ENCODE results near the gene ZNF438. TPM values are rescaled to one million over a fixed set of nuclear protein-coding genes. Genes with fewer than 3 reads are reported as not detected.

Gene ZNF438
- total RNA-seq, 1 donor = 4.7 TPM

DNA sequence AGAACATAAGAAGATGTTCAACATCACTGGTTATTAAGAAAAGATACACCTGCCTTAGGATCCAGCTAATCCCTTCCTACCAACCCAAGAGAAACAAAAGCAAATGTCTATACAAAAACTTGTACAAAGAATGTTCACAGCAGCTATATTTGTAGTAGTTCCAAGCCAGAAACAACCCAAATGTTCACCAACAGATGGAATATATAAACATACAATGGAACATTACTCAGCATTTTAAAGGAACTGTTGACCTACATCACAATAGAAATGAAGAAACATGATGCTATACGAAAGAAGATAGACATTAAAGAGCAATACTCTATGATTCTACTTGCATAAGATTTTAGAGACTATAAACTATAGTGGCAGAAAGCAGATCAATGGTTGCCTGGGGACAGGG, 149.4 kb downstream of the ZNF438 start:
- DNase-seq (ENCODE audit: low read depth) = peak; percentile 27
- TF ChIP-seq, protein P1, sequence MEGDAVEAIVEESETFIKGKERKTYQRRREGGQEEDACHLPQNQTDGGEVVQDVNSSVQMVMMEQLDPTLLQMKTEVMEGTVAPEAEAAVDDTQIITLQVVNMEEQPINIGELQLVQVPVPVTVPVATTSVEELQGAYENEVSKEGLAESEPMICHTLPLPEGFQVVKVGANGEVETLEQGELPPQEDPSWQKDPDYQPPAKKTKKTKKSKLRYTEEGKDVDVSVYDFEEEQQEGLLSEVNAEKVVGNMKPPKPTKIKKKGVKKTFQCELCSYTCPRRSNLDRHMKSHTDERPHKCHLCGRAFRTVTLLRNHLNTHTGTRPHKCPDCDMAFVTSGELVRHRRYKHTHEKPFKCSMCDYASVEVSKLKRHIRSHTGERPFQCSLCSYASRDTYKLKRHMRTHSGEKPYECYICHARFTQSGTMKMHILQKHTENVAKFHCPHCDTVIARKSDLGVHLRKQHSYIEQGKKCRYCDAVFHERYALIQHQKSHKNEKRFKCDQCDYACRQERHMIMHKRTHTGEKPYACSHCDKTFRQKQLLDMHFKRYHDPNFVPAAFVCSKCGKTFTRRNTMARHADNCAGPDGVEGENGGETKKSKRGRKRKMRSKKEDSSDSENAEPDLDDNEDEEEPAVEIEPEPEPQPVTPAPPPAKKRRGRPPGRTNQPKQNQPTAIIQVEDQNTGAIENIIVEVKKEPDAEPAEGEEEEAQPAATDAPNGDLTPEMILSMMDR (IDR thresholded peaks at IDR 0.05; ENCODE audit: insufficient read depth, low read depth, low read length) = no peak
- H3K4me3 ChIP-seq (ENCODE audit: low read depth, low read length) = no peak overlapping the region

DNA sequence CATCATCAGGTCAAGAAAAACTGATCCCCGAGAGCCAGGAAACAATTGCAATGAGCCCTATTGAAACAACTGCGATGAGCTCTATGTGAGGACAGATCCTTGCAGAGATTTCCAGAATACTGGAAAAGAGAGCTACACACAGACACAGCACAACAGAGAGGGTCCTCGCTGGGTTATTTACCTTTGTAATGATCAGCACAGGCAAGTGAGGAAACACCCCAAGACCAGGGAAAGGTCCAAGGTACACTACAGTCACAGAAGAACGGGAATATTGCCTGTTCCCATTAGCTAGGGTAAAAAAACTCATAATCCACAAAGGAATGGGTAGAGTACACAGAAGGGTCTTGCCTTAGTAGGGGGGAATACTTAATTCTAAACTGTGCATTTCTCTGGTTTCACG, 152.7 kb downstream of the ZNF438 start:
- H3K4me3 ChIP-seq (ENCODE audit: low read depth, low read length) = no peak overlapping the region
- no peak for DNase-seq (ENCODE audit: low read depth)
- TF ChIP-seq, protein P1 (IDR thresholded peaks at IDR 0.05; ENCODE audit: insufficient read depth, low read depth, low read length) = no peak

DNA sequence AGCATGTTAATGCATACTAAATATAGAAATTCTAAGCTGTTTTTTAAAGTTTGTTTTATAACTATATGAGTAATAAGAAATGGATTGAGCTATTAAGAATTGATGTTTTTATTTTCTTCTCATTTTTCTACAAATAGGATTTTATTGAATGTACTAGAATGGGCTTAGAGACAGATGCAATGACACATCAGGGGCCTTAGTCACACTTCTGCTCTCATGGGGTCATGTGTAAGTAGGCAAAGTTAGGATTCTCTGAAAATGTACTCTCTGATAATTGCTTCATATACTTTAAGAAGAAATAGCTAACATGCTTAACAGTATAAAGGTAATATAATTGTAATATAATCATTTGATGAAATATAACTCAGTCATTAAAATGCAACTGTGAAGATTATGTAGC, 154.6 kb downstream of the ZNF438 start:
- no peak overlapping the region for H3K4me3 ChIP-seq (ENCODE audit: low read depth, low read length)
- TF ChIP-seq, protein P1 (IDR thresholded peaks at IDR 0.05; ENCODE audit: insufficient read depth, low read depth, low read length) = no peak
- no peak for DNase-seq (ENCODE audit: low read depth)

DNA sequence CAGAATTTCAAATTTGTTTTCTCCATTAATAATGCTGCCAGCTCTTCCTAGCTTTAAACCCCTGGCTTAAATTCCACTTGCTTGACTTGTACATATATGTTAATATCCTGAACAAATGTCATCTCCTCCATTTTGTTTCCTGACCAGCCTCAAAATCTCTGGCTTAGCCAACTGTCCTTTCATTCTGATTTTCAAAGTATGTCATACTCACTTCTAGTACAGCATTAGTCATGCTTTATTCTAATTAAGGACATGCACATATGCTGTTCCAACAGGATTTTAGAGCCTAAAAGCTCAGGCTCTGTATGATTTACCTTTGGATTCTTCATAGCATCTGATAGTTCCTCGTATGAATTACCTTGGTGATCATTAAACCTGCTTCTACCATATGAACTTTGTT, 158.3 kb downstream of the ZNF438 start:
- no peak overlapping the region for H3K4me3 ChIP-seq (ENCODE audit: low read depth, low read length)
- TF ChIP-seq, protein P1 (IDR thresholded peaks at IDR 0.05; ENCODE audit: insufficient read depth, low read depth, low read length) = no peak
- DNase-seq (ENCODE audit: low read depth) = no peak

DNA sequence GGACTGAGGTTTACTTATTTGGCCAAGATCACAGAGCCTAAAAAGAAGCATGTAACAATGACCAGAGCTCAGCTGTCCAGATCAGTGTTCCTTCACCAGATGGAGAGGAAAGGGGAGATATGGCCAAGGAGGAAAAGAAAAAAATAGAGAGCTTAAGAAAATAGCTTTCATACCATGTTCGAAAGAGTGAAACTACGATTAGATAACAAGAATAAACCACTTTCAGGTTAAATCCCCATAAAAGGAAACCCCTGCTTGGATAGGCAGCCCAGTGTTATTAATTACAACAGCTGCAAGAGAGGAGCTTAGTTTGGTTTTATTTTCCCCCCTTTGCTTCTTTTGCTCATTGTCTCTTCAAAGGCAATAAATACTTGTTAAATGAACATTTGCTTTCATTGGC, 160.8 kb downstream of the ZNF438 start:
- DNase-seq (ENCODE audit: low read depth) = peak; percentile 63

DNA sequence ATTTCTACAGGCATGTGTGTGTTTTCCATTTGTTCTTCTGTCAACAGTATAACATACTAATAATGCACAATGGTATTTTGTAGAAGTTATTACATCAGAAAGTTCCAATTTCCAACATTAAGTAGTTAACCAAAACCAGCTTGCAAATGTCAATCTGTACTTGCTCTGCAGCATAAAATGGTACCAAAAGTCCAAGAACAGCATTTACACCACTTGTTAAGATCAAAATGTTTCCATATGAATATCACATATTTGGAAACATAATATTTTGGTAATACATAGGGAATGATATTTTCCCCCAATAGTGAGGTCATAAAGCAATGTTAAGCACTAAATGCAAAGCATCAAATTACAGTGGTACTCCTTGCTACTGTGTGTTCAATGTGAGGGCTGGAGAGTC, 162.1 kb downstream of the ZNF438 start:
- TF ChIP-seq, protein P1 (IDR thresholded peaks at IDR 0.05; ENCODE audit: insufficient read depth, low read depth, low read length) = no peak
- no peak overlapping the region for H3K4me3 ChIP-seq (ENCODE audit: low read depth, low read length)
- DNase-seq (ENCODE audit: low read depth) = no peak

More for the DNA sequence above, 160.8 kb downstream of the ZNF438 start:
- no peak overlapping the region for H3K4me3 ChIP-seq (ENCODE audit: low read depth, low read length)
- TF ChIP-seq, protein P1 (IDR thresholded peaks at IDR 0.05; ENCODE audit: insufficient read depth, low read depth, low read length) = no peak

DNA sequence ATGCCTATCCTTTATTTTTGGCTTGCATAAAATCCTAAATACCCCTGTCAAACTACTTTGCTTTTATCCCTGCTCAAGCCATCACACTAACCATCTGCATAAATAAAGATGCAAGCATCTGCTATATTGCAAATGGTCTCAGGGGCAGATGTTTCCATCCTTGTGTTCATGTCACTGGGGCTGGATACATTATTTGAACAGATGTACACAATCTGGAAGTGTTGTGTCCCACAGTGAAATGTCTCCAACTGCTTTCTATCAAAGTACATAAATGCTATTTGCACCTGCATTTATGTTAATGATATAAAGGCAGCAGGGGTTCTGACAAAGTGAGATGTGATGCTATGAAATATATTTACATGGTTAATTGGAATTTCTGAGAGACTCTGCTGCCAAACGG, 163.1 kb downstream of the ZNF438 start:
- no peak overlapping the region for H3K4me3 ChIP-seq (ENCODE audit: low read depth, low read length)
- DNase-seq (ENCODE audit: low read depth) = no peak
- TF ChIP-seq, protein P1 (IDR thresholded peaks at IDR 0.05; ENCODE audit: insufficient read depth, low read depth, low read length) = no peak
